ENCODE data around the gene RAB11FIP5. TPM values are rescaled to one million over a fixed set of nuclear protein-coding genes. Genes with fewer than 3 reads are reported as not detected.

The RAB11FIP5 gene
- total RNA-seq, 1 donor from 2014 or later, result 33.1 TPM

DNA sequence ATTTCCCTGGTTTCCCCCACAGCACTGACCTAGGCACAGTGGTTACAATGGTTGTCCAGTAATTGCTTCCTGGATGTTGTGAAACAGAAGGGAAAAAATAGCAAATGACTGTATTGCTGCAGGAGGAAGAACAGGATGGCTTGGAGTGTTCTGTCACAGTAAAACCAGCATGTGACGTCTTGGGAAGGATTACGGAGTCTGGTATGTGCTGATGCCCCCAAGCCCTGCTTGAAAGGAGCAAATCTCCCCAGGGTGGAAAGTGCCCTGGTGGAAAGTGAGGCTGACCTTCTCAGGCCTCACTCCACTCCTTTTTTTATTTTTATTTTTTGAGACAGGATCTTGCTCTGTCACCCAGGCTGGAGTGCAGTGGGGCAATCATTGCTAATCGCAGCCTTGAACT is 7.8 kb downstream of the RAB11FIP5 start:
- TF ChIP-seq, protein P1, sequence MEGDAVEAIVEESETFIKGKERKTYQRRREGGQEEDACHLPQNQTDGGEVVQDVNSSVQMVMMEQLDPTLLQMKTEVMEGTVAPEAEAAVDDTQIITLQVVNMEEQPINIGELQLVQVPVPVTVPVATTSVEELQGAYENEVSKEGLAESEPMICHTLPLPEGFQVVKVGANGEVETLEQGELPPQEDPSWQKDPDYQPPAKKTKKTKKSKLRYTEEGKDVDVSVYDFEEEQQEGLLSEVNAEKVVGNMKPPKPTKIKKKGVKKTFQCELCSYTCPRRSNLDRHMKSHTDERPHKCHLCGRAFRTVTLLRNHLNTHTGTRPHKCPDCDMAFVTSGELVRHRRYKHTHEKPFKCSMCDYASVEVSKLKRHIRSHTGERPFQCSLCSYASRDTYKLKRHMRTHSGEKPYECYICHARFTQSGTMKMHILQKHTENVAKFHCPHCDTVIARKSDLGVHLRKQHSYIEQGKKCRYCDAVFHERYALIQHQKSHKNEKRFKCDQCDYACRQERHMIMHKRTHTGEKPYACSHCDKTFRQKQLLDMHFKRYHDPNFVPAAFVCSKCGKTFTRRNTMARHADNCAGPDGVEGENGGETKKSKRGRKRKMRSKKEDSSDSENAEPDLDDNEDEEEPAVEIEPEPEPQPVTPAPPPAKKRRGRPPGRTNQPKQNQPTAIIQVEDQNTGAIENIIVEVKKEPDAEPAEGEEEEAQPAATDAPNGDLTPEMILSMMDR (IDR thresholded peaks at IDR 0.05), result no peak
- TF ChIP-seq POLR2AphosphoS5 (IDR thresholded peaks at IDR 0.05; ENCODE audit: insufficient read depth in 1 of 2, low read depth in 1 of 2), result no peak
- no peak for TF ChIP-seq POLR2A (IDR thresholded peaks at IDR 0.05)
- Histone ChIP-seq H3K4me3 (no peak overlapping the region), H3K4me1 (peaks cover 69% of the 10 kb centered on the region), H3K27me3 (no peaks in the 10 kb centered on the region), H3K9me3 (no peaks in the 10 kb centered on the region), H3K36me3 (no peaks in the 10 kb centered on the region), H3K27ac (no peak overlapping the region)
- intact Hi-C loops (cut with DNase I), result no loop called here
- no peak for DNase-seq (ENCODE audit: extremely low spot score in 2 of 2)

- TF ChIP-seq, protein P1 (IDR thresholded peaks at IDR 0.05), result no peak
- no peak for TF ChIP-seq POLR2A (IDR thresholded peaks at IDR 0.05)
- TF ChIP-seq POLR2AphosphoS5 (IDR thresholded peaks at IDR 0.05; ENCODE audit: insufficient read depth in 1 of 2, low read depth in 1 of 2), result no peak
- intact Hi-C loops (cut with DNase I), result no loop called here
- H3K27ac ChIP-seq, result no peak overlapping the region
- DNase-seq (ENCODE audit: extremely low spot score in 2 of 2), result no peak
- H3K9me3 ChIP-seq, result no peaks in the 10 kb centered on the region
- no peak overlapping the region for H3K4me3 ChIP-seq
- H3K4me1 ChIP-seq, result peaks cover 59% of the 10 kb centered on the region
- no peaks in the 10 kb centered on the region for H3K36me3 ChIP-seq
- H3K27me3 ChIP-seq, result no peaks in the 10 kb centered on the region
These were observed 9.7 kb downstream of the RAB11FIP5 start for GRCh38 chr2:73103018-73103542.

GRCh38 chr2:73101626-73102256 is 11.0 kb downstream of the RAB11FIP5 start:
- Histone ChIP-seq H3K27me3 (no peaks in the 10 kb centered on the region), H3K27ac (no peak overlapping the region), H3K4me3 (no peak overlapping the region), H3K36me3 (no peaks in the 10 kb centered on the region), H3K9me3 (no peaks in the 10 kb centered on the region), H3K4me1 (peaks cover 46% of the 10 kb centered on the region)
- no peak for TF ChIP-seq POLR2A (IDR thresholded peaks at IDR 0.05)
- TF ChIP-seq, protein P1 (IDR thresholded peaks at IDR 0.05), result no peak
- no peak for TF ChIP-seq POLR2AphosphoS5 (IDR thresholded peaks at IDR 0.05; ENCODE audit: insufficient read depth in 1 of 2, low read depth in 1 of 2)
- intact Hi-C loops (cut with DNase I), result no loop called here
- no peak for DNase-seq (ENCODE audit: extremely low spot score in 2 of 2)

GRCh38 chr2:73100956-73101355 is 11.8 kb downstream of the RAB11FIP5 start:
- DNase-seq (ENCODE audit: extremely low spot score in 2 of 2), result no peak
- Histone ChIP-seq H3K4me3 (no peak overlapping the region), H3K27me3 (no peaks in the 10 kb centered on the region), H3K36me3 (no peaks in the 10 kb centered on the region), H3K4me1 (peaks cover 38% of the 10 kb centered on the region), H3K27ac (no peak overlapping the region), H3K9me3 (no peaks in the 10 kb centered on the region)
- intact Hi-C loops (cut with DNase I), result no loop called here
- TF ChIP-seq POLR2A (IDR thresholded peaks at IDR 0.05) (no peak), POLR2AphosphoS5 (IDR thresholded peaks at IDR 0.05; ENCODE audit: insufficient read depth in 1 of 2, low read depth in 1 of 2) (no peak)
- TF ChIP-seq, protein P1 (IDR thresholded peaks at IDR 0.05), result no peak

- intact Hi-C loops (cut with DNase I), result no loop called here
These were observed 13.3 kb downstream of the RAB11FIP5 start for GRCh38 chr2:73099486-73099885.

More at GRCh38 chr2:73099486-73099885, 13.3 kb downstream of the RAB11FIP5 start:
- no peak for DNase-seq (ENCODE audit: extremely low spot score in 2 of 2)
- Histone ChIP-seq H3K4me3 (no peak overlapping the region), H3K9me3 (no peaks in the 10 kb centered on the region), H3K27me3 (no peaks in the 10 kb centered on the region), H3K27ac (no peak overlapping the region), H3K36me3 (no peaks in the 10 kb centered on the region), H3K4me1 (peaks cover 27% of the 10 kb centered on the region)
- TF ChIP-seq POLR2A (IDR thresholded peaks at IDR 0.05) (no peak), POLR2AphosphoS5 (IDR thresholded peaks at IDR 0.05; ENCODE audit: insufficient read depth in 1 of 2, low read depth in 1 of 2) (no peak)
- TF ChIP-seq, protein P1 (IDR thresholded peaks at IDR 0.05), result no peak
